Epithelial cell of umbilical artery (primary cell): ENCODE results near the gene BCL7B. TPM values are rescaled to one million over a fixed set of nuclear protein-coding genes. Genes with fewer than 3 reads are reported as not detected.

ENCODE experiments used
- total RNA-seq: library from RNA; depleted of rRNA; stranded (reverse); fragments of >200 nt; gene quantifications from 2 replicates; pipeline ENCODE4 v1.2.3, GENCODE V29; 2014

BCL7B gene
- 20.1 and 24.0 TPM in 2 replicates for total RNA-seq

GRCh38 chr7:73557397-73558257, at the start of gene BCL7B:
BCL7B (minus strand) TSS chr7:73557690; CDS start chr7:73557578, 112 bp downstream.

GRCh38 chr7:73578342-73579128, 21.0 kb upstream of the BCL7B start, which contains the start of gene TBL2:
TBL2 (minus strand) TSS chr7:73578579; CDS start chr7:73578549, 30 bp downstream.

GRCh38 chr7:73522105-73522872, 35.2 kb downstream of the BCL7B start, which contains the start of gene BAZ1B:
BAZ1B (minus strand) TSS chr7:73522293; CDS start chr7:73521933, 360 bp downstream.

Other genes with a start within 250 kb of the BCL7B start
- 14.6 and 25.4 TPM in 2 replicates for gene NSUN5, start 248.9 kb downstream of the BCL7B start, total RNA-seq
- not detected in 2 replicates for gene TRIM50, start 229.6 kb downstream of the BCL7B start, total RNA-seq
- gene FKBP6, start 229.5 kb downstream of the BCL7B start, total RNA-seq: not detected in 2 replicates
- gene FZD9, start 123.9 kb downstream of the BCL7B start, total RNA-seq: 1.1 and 1.6 TPM in 2 replicates
- 43.5 and 58.8 TPM in 2 replicates for gene BAZ1B, start 35.4 kb downstream of the BCL7B start, total RNA-seq
- 77.0 and 84.0 TPM in 2 replicates for gene TBL2, start 20.9 kb upstream of the BCL7B start, total RNA-seq
- gene MLXIPL, start 66.8 kb upstream of the BCL7B start, total RNA-seq: not detected in 2 replicates
- gene VPS37D, start 110.1 kb upstream of the BCL7B start, total RNA-seq: 2.9 and 4.2 TPM in 2 replicates
- 1.3 and 1.8 TPM in 2 replicates for gene DNAJC30, start 125.8 kb upstream of the BCL7B start, total RNA-seq
- gene BUD23, start 125.9 kb upstream of the BCL7B start, total RNA-seq: 59.0 and 76.0 TPM in 2 replicates
- 7.4 and 21.1 TPM in 2 replicates for gene STX1A, start 162.0 kb upstream of the BCL7B start, total RNA-seq
- 9.7 and 11.6 TPM in 2 replicates for gene ABHD11, start 181.1 kb upstream of the BCL7B start, total RNA-seq
- gene CLDN3, start 212.6 kb upstream of the BCL7B start, total RNA-seq: 0.30 and 0.32 TPM in 2 replicates